Measurements from ENCODE around the gene OR10G8.
"Not testable (repeated sequence)": the region's sequence is repeated elsewhere in the genome, so short reads cannot be mapped to it uniquely, and the experiment has no call there.

Gene OR10G8

GRCh38 chr11:124026498-124026897 lies at the start of gene OR10G8:
Gene OR10G8 (plus strand): TSS chr11:124026798. CDS start chr11:124029623, 2,825 bp downstream.
- no peak for DNase-seq (ENCODE audit: low spot score)
- FAIRE-seq, result no peak

GRCh38 chr11:123977731-123978347 lies 48.8 kb upstream of the OR10G8 start, which contains the start of gene OR10S1:
Gene OR10S1 (minus strand): TSS chr11:123977781. CDS start chr11:123977664, 117 bp downstream.
- DNase-seq (ENCODE audit: low spot score) (peak; percentile 5), FAIRE-seq (no peak)

GRCh38 chr11:123979311-123979710 lies 47.3 kb upstream of the OR10G8 start:
- no peak for DNase-seq (ENCODE audit: low spot score)
- no peak for FAIRE-seq

GRCh38 chr11:123995119-123995518 lies 31.5 kb upstream of the OR10G8 start, which contains the start of gene OR10G6:
Gene OR10G6 (minus strand): TSS chr11:123995161. CDS start chr11:123995161, 0 bp downstream.
- FAIRE-seq (no peak), DNase-seq (ENCODE audit: low spot score) (no peak)

GRCh38 chr11:124012697-124013096 lies 13.9 kb upstream of the OR10G8 start, which contains the start of gene OR10G4:
Gene OR10G4 (plus strand): TSS chr11:124012997. CDS start chr11:124015575, 2,578 bp downstream.
- no peak for FAIRE-seq
- DNase-seq (ENCODE audit: low spot score), result no peak

GRCh38 chr11:124015837-124016236 lies 10.8 kb upstream of the OR10G8 start:
- not testable (repeated sequence) for DNase-seq (ENCODE audit: low spot score); FAIRE-seq

GRCh38 chr11:124036666-124037065 lies 10.1 kb downstream of the OR10G8 start:
- FAIRE-seq (no peak), DNase-seq (ENCODE audit: low spot score) (no peak)

GRCh38 chr11:124039557-124039956 lies 13.0 kb downstream of the OR10G8 start:
- FAIRE-seq (no peak), DNase-seq (ENCODE audit: low spot score) (no peak)

GRCh38 chr11:124041254-124041653 lies 14.7 kb downstream of the OR10G8 start, which contains the start of gene OR10G7:
Gene OR10G7 (minus strand): TSS chr11:124041325. CDS start chr11:124039001, 2,324 bp downstream.
- peak; percentile 2 for DNase-seq (ENCODE audit: low spot score)
- FAIRE-seq, result no peak

- DNase-seq (ENCODE audit: low spot score) (no peak), FAIRE-seq (no peak)
Observed at GRCh38 chr11:124043420-124043819, 16.8 kb downstream of the OR10G8 start.

- no peak for FAIRE-seq
- no peak for DNase-seq (ENCODE audit: low spot score)
Observed at GRCh38 chr11:124050748-124051147, 24.1 kb downstream of the OR10G8 start.

GRCh38 chr11:124052966-124053365 lies 26.4 kb downstream of the OR10G8 start:
- no peak for DNase-seq (ENCODE audit: low spot score)
- no peak for FAIRE-seq

GRCh38 chr11:124068601-124069110 lies 42.1 kb downstream of the OR10G8 start:
- DNase-seq (ENCODE audit: low spot score) (no peak), FAIRE-seq (no peak)

GRCh38 chr11:124069429-124070401 lies 43.1 kb downstream of the OR10G8 start:
- FAIRE-seq (no peak), DNase-seq (ENCODE audit: low spot score) (peak; percentile 43)

- DNase-seq (ENCODE audit: low spot score), result peak; percentile 47
- no peak for FAIRE-seq
Observed at GRCh38 chr11:124070915-124071622, 44.5 kb downstream of the OR10G8 start.

GRCh38 chr11:124071623-124071948 lies 45.0 kb downstream of the OR10G8 start:
- FAIRE-seq, result no peak
- no peak for DNase-seq (ENCODE audit: low spot score)

GRCh38 chr11:124072147-124072546 lies 45.5 kb downstream of the OR10G8 start:
- FAIRE-seq (no peak), DNase-seq (ENCODE audit: low spot score) (no peak)

GRCh38 chr11:124074554-124074953 lies 48.0 kb downstream of the OR10G8 start:
- no peak for DNase-seq (ENCODE audit: low spot score)
- no peak for FAIRE-seq

- FAIRE-seq (no peak), DNase-seq (ENCODE audit: low spot score) (no peak)
Observed at GRCh38 chr11:124075492-124075840, 48.9 kb downstream of the OR10G8 start.

- DNase-seq (ENCODE audit: low spot score) (peak; percentile 26), FAIRE-seq (no peak)
Observed at GRCh38 chr11:124075841-124076651, 49.4 kb downstream of the OR10G8 start.

Data from urothelium cell line (cell line).